Mesenchymal stem cell (in vitro differentiated cells and primary cell): ENCODE data around the gene UBE2I.
A peak's percentile ranks its signal among the peaks of the same experiment; 100 is the strongest.

ENCODE experiments used
- DNase-seq: peaks from one replicate; pipeline ENCODE4 v3.0.0-alpha.2; 2013
- H2AFZ ChIP-seq: one replicate; pipeline ENCODE4 v1.6.1; 2013; ENCODE audit warnings: low read depth, mild to moderate bottlenecking, control low read depth, inconsistent platforms, low read length, moderate library complexity
- H2AK5ac ChIP-seq: 2 replicates; pipeline ENCODE4 v1.6.1; 2013; ENCODE audit warnings: low read length, moderate library complexity, mild to moderate bottlenecking, inconsistent platforms; ENCODE audit not compliant: severe bottlenecking
- H2BK120ac ChIP-seq: one replicate; pipeline ENCODE4 v1.6.1; 2013; ENCODE audit warnings: low read depth, mild to moderate bottlenecking, inconsistent platforms, low read length, moderate library complexity
- H2BK12ac ChIP-seq, 2 experiments: one replicate each; pipeline ENCODE4 v1.6.1; 2013; ENCODE audit warnings: inconsistent platforms in 2 of 2, low read length in 2 of 2, mild to moderate bottlenecking in 2 of 2, moderate library complexity in 2 of 2, control low read depth in 1 of 2
- H2BK15ac ChIP-seq: one replicate; pipeline ENCODE4 v1.6.1; 2013; ENCODE audit warnings: mild to moderate bottlenecking, low read depth, inconsistent platforms; ENCODE audit not compliant: poor library complexity, severe bottlenecking
- H2BK5ac ChIP-seq: 2 replicates; pipeline ENCODE4 v1.6.1; 2013; ENCODE audit warnings: low read depth, mild to moderate bottlenecking, low read length, control low read depth, inconsistent platforms; ENCODE audit not compliant: poor library complexity, severe bottlenecking
- H3K14ac ChIP-seq, 2 experiments: one replicate each; pipeline ENCODE4 v1.6.1; 2013; ENCODE audit warnings: inconsistent platforms in 2 of 2, low read length in 2 of 2, control low read depth in 1 of 2, mild to moderate bottlenecking in 1 of 2, moderate library complexity in 1 of 2
- H3K18ac ChIP-seq, 2 experiments: one replicate each; pipeline ENCODE4 v1.6.1; 2013; ENCODE audit warnings: inconsistent platforms in 2 of 2, low read length in 2 of 2, control low read depth in 1 of 2, low read depth in 1 of 2, mild to moderate bottlenecking in 1 of 2
- H3K23ac ChIP-seq, 2 experiments: one replicate each; pipeline ENCODE4 v1.6.1; 2013; ENCODE audit warnings: inconsistent platforms in 2 of 2, low read length in 2 of 2, mild to moderate bottlenecking in 2 of 2, moderate library complexity in 2 of 2, control low read depth in 1 of 2
- H3K27ac ChIP-seq: 2 replicates; pipeline ENCODE4 v1.5.1; 2013; ENCODE audit warnings: mild to moderate bottlenecking, moderate library complexity, low read length, control low read depth, inconsistent platforms; ENCODE audit not compliant: poor library complexity, severe bottlenecking
- H3K27me3 ChIP-seq, 2 experiments: 2 replicates each; pipeline versions ENCODE4 v1.6.1 to v1.7.0; 2013; ENCODE audit warnings: low read length in 2 of 2, mild to moderate bottlenecking in 2 of 2, moderate library complexity in 2 of 2, control low read depth in 1 of 2, inconsistent platforms in 1 of 2; ENCODE audit not compliant: control insufficient read depth in 1 of 2, insufficient read depth in 1 of 2
- H3K36me3 ChIP-seq, 2 experiments: 2 replicates each; pipeline versions ENCODE4 v1.6.1 to v1.7.0; 2013; ENCODE audit warnings: low read length in 2 of 2, control low read depth in 1 of 2, inconsistent platforms in 1 of 2, low read depth in 1 of 2, mild to moderate bottlenecking in 1 of 2; ENCODE audit not compliant: insufficient read depth in 2 of 2, control insufficient read depth in 1 of 2
- H3K4ac ChIP-seq, 2 experiments: one replicate each; pipeline ENCODE4 v1.6.1; 2013; ENCODE audit warnings: inconsistent platforms in 2 of 2, low read length in 2 of 2, mild to moderate bottlenecking in 2 of 2, moderate library complexity in 2 of 2, control low read depth in 1 of 2, low read depth in 1 of 2
- H3K4me1 ChIP-seq: 2 replicates; pipeline ENCODE4 v1.6.1; 2013; ENCODE audit warnings: low read depth, low read length, control low read depth; ENCODE audit not compliant: control insufficient read depth, insufficient read depth
- H3K4me2 ChIP-seq: 2 replicates; pipeline ENCODE4 v1.6.1; 2013; ENCODE audit warnings: low read length, mild to moderate bottlenecking, inconsistent platforms; ENCODE audit not compliant: poor library complexity, severe bottlenecking
- H3K4me3 ChIP-seq, 2 experiments: 2 replicates each; pipeline versions ENCODE4 v1.5.1 to v1.7.0; 2013; ENCODE audit warnings: low read length in 2 of 2, mild to moderate bottlenecking in 2 of 2, control low read depth in 1 of 2, low read depth in 1 of 2; ENCODE audit not compliant: insufficient read depth in 1 of 2
- H3K79me1 ChIP-seq: replicated peaks from 2 replicates; pipeline ENCODE4 v1.6.1; 2013; ENCODE audit warnings: mild to moderate bottlenecking, control low read depth, low read length, inconsistent platforms; ENCODE audit not compliant: poor library complexity, severe bottlenecking
- H3K9ac ChIP-seq: 2 replicates; pipeline ENCODE4 v1.7.0; 2013; ENCODE audit warnings: mild to moderate bottlenecking, low read length, moderate library complexity
- H3K9me3 ChIP-seq: 2 replicates; pipeline ENCODE4 v1.7.0; 2013; ENCODE audit warnings: mild to moderate bottlenecking, low read length; ENCODE audit not compliant: control insufficient read depth
- H4K8ac ChIP-seq: one replicate; pipeline ENCODE4 v1.6.1; 2013; ENCODE audit warnings: inconsistent platforms, mild to moderate bottlenecking, low read length, moderate library complexity
- H4K91ac ChIP-seq: one replicate; pipeline ENCODE4 v1.6.1; 2013; ENCODE audit warnings: mild to moderate bottlenecking, low read length, inconsistent platforms
- WGBS: methylation state at CpG from one replicate; pipeline ENCODE4 v1.1.7; 2013; ENCODE audit warnings: mixed read lengths; 5-methylcytosine and 5-hydroxymethylcytosine counted together

Gene UBE2I

DNA sequence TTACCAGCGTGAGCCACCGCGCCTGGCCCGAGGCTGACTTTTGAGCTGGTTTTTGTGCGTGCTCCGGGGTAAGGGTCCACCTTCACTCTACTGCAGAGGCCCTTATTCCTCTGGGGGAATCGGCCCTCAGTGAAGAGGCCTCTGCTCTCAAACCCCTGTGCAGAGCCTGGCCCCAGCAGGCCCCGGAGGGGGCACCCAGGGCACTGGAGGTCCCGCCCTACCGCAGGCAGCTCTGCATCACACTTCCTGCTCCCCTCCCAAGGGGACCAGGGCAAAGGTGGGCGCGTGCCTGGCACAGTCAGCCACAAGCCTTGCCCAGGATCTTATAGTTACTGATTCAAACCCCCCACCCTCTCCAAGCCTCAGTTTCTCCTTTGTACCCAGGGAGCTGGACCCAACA is 3.6 kb upstream of the UBE2I start:
- peaks cover 5% of the 10 kb centered on the region in 2 experiments for H3K27me3 ChIP-seq
- H2AFZ ChIP-seq, result no peak overlapping the region
- no peak overlapping the region for H2BK5ac ChIP-seq
- no peak overlapping the region for H2BK15ac ChIP-seq
- DNase-seq, result no peak
- H3K4me3 ChIP-seq, result no peak overlapping the region
- H2BK12ac ChIP-seq, result no peak overlapping the region
- no peak overlapping the region for H2BK120ac ChIP-seq
- H3K4ac ChIP-seq, result no peak overlapping the region
- no peaks in the 10 kb centered on the region for H3K9me3 ChIP-seq
- H3K23ac ChIP-seq, result no peak overlapping the region
- H3K14ac ChIP-seq, result no peak overlapping the region
- no peak overlapping the region for H3K4me2 ChIP-seq
- no peaks in the 10 kb centered on the region for H3K36me3 ChIP-seq
- H4K8ac ChIP-seq, result no peak overlapping the region
- no peak overlapping the region for H2AK5ac ChIP-seq
- 86% methylated on average over 12 of the region's 12 CpGs for WGBS
- no peak overlapping the region for H4K91ac ChIP-seq
- no peaks in the 10 kb centered on the region for H3K79me1 ChIP-seq
- no peak overlapping the region for H3K27ac ChIP-seq
- no peak overlapping the region for H3K18ac ChIP-seq
- peaks cover 6% of the 10 kb centered on the region for H3K4me1 ChIP-seq
- H3K9ac ChIP-seq, result no peak overlapping the region

DNA sequence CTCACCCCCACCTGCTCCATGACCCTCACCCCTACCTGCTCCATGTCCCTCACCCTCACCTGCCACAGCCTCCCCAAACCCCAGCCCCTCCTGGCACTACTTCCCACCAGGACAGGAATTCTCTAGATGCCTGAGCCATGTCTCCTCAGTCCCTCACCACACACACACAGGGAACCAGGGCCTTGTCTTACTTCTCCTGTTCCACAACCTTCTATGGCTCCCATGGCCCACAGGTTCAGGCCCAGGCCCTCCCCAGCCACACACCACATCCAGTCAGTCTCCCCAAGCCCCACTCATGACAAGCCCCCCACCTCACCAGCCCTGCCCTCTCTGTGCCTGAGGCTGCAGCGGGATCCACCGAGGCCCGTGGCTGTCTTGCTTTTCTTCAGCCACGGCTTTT is 3.1 kb upstream of the UBE2I start:
- no peak overlapping the region for H2AK5ac ChIP-seq
- no peak overlapping the region for H3K27ac ChIP-seq
- H3K79me1 ChIP-seq, result no peaks in the 10 kb centered on the region
- H3K9me3 ChIP-seq, result no peaks in the 10 kb centered on the region
- no peak overlapping the region for H3K18ac ChIP-seq
- H3K4me2 ChIP-seq, result no peak overlapping the region
- H2AFZ ChIP-seq, result no peak overlapping the region
- no peak overlapping the region for H3K9ac ChIP-seq
- no peak overlapping the region for H2BK15ac ChIP-seq
- no peaks in the 10 kb centered on the region for H3K36me3 ChIP-seq
- WGBS, result 85% methylated on average over 4 of the region's 4 CpGs
- H3K4me3 ChIP-seq, result no peak overlapping the region
- H3K4me1 ChIP-seq, result peaks cover 4% of the 10 kb centered on the region
- H4K8ac ChIP-seq, result no peak overlapping the region
- H3K14ac ChIP-seq, result no peak overlapping the region
- peaks cover 4 to 5% of the 10 kb centered on the region in 2 experiments for H3K27me3 ChIP-seq
- no peak overlapping the region for H2BK5ac ChIP-seq
- no peak overlapping the region for H3K4ac ChIP-seq
- DNase-seq, result no peak
- H2BK120ac ChIP-seq, result no peak overlapping the region
- H2BK12ac ChIP-seq, result no peak overlapping the region
- H3K23ac ChIP-seq, result no peak overlapping the region
- H4K91ac ChIP-seq, result no peak overlapping the region

DNA sequence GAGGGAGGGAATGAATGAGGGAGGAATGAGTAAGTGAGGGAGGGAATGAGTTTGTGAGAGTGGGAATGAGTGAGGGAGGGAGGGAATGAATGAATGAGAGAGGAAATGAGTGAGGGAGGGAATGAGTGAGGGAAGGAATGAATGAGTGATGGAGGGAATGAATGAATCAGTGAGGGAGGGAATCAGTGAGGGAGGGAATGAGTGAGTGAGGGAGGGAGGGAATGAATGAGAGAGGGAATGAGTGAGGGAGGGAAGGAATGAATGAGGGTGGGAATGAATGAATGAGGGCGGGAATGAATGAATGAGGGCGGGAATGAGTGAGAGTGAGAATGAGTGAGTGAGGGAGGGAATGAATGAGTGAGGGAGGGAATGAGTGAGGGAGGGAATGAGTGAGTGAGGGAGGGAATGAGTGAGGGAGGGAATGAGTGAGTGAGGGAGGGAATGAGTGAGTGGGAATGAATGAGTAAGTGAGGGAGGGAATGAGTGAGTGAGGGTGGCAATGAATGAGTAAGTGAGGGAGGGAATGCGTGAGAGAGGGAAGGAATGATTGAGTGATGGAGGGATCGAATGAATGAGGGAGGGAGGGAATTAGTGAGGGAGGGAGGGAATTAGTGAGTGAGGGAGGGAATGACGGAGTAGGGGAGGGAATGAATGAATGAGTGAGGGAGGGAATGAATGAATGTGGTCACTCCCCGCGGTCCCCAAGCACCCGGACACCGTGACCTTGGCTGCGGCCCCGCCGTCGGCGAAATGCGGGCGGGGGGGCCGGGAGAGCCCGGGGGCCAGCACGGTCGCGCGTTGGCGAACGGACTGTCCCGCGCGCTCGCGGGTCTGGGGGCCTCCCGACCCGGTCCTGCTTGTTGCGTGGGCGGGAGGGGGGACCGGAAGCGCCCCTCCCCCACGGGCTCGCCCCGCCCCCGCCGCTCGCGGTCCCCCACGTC is 1.1 kb upstream of the UBE2I start:
- no peaks in the 10 kb centered on the region for H3K79me1 ChIP-seq

More for the DNA sequence above, 1.1 kb upstream of the UBE2I start:
- Histone ChIP-seq H3K23ac (peak overlapping the region in 1 of 2 experiments; percentile 26), H3K9me3 (no peaks in the 10 kb centered on the region), H2BK12ac (peak overlapping the region in 1 of 2 experiments; percentile 45), H2BK5ac (peak overlapping the region; percentile 68), H3K4me3 (peak overlapping the region; percentile 61 to 78), H3K9ac (peak overlapping the region; percentile 67), H3K4ac (peak overlapping the region in 1 of 2 experiments; percentile 83), H4K8ac (peak overlapping the region; percentile 33), H2AFZ (peak overlapping the region; percentile 19), H3K4me2 (peak overlapping the region; percentile 70), H2BK15ac (no peak overlapping the region), H3K4me1 (peaks cover 20% of the 10 kb centered on the region), H3K18ac (peak overlapping the region; percentile 43 to 76), H4K91ac (peak overlapping the region; percentile 3), H3K27me3 (no peaks in the 10 kb centered on the region), H3K14ac (peak overlapping the region in 1 of 2 experiments; percentile 26), H3K36me3 (peaks cover 3 to 15% of the 10 kb centered on the region in 2 experiments), H2BK120ac (peak overlapping the region; percentile 58), H3K27ac (no peak overlapping the region), H2AK5ac (no peak overlapping the region)
- 5% methylated on average over 36 of the region's 43 CpGs for WGBS
- DNase-seq, result peak; percentile 72
